ENCODE results near the gene USP14.
A peak's percentile ranks its signal among the peaks of the same experiment; 100 is the strongest.

The USP14 gene

DNA sequence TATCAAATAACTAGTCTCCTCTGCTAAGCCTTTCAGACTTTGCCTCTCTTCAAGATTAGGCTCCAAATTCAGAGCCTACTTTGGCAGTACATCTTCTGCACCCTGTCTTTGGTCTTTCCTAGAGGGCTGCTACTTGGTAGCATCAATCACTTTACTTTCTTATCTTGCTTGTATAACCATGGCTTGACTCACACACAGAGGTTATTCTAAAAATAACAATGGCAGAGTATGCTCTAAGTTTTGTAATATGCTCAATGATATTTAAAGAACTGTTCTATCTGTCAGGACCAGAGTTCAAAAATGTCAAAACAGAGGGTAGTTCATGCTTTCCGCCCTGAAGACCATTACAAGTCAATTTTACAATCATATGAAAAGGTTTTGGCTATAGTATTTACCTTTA lies 81.8 kb downstream of the USP14 start:
- peaks cover 18% of the 10 kb centered on the region for H3K36me3 ChIP-seq (ENCODE audit: control insufficient read depth, insufficient read depth, low read length, severe bottlenecking)
- no peaks in the 10 kb centered on the region for H3K27me3 ChIP-seq (replicated peaks; ENCODE audit: control insufficient read depth, insufficient read depth, low read length)
- no peak overlapping the region for H3K9ac ChIP-seq (ENCODE audit: low read length)
- no peaks in the 10 kb centered on the region for H3K9me3 ChIP-seq (ENCODE audit: control insufficient read depth, low read length)
- no peak overlapping the region for H3K4me3 ChIP-seq (ENCODE audit: low read length)
- peaks cover 7% of the 10 kb centered on the region for H3K4me1 ChIP-seq (ENCODE audit: control insufficient read depth, insufficient read depth, low read length)
- no peak for DNase-seq (ENCODE audit: low read depth)

- Histone ChIP-seq H3K36me3 (ENCODE audit: control insufficient read depth, insufficient read depth, low read length, severe bottlenecking) (peaks cover 52% of the 10 kb centered on the region), H3K9me3 (ENCODE audit: control insufficient read depth, low read length) (no peaks in the 10 kb centered on the region), H3K4me3 (ENCODE audit: low read length) (no peak overlapping the region), H3K27me3 (replicated peaks; ENCODE audit: control insufficient read depth, insufficient read depth, low read length) (no peaks in the 10 kb centered on the region), H3K4me1 (ENCODE audit: control insufficient read depth, insufficient read depth, low read length) (peaks cover 2% of the 10 kb centered on the region), H3K9ac (ENCODE audit: low read length) (no peak overlapping the region)
- DNase-seq (ENCODE audit: low read depth), result no peak
Observed at GRCh38 chr18:245282-245847, 87.0 kb downstream of the USP14 start.

DNA sequence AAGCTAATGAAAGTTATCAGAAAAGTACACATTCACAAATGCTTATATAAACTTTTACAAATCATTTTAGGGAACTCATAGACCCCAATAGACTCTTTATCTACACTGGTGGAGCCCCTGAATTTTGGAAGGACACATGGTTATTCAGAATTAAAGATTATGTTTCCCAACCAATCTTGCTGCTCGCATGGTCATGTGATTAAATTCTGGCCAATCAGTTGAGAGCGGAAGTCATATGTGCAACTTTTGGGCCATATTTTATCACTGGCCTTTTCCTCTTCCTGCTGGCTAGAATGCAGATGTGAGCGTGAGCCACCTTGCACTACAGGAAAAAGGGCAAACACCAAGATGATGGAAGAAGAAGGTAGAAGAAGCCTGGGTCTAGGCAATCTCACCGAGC lies 89.7 kb downstream of the USP14 start:
- DNase-seq (ENCODE audit: low read depth), result no peak
- no peak overlapping the region for H3K9ac ChIP-seq (ENCODE audit: low read length)
- H3K4me3 ChIP-seq (ENCODE audit: low read length), result no peak overlapping the region
- peaks cover 79% of the 10 kb centered on the region for H3K36me3 ChIP-seq (ENCODE audit: control insufficient read depth, insufficient read depth, low read length, severe bottlenecking)
- H3K9me3 ChIP-seq (ENCODE audit: control insufficient read depth, low read length), result no peaks in the 10 kb centered on the region
- H3K27me3 ChIP-seq (replicated peaks; ENCODE audit: control insufficient read depth, insufficient read depth, low read length), result no peaks in the 10 kb centered on the region
- no peaks in the 10 kb centered on the region for H3K4me1 ChIP-seq (ENCODE audit: control insufficient read depth, insufficient read depth, low read length)

DNA sequence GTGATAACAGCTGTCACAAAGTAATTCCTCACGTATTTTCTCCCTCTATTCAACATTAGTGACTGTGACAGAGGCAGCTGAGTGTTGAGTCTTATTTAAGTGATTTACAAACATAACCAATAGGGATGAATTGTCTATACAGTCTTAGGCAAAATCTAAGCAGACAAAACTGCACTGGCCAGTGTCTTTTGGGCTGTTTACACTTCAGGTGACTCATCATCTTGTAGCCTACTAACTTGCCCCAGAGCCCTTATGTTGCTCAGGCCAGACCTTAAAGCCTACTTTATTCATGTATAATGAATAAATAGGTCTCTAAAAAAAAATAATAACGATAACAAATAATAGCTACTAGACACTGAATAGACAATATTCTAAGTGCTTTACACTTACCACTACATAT lies 92.3 kb downstream of the USP14 start:
- DNase-seq (ENCODE audit: low read depth), result peak; percentile 8
- Histone ChIP-seq H3K27me3 (replicated peaks; ENCODE audit: control insufficient read depth, insufficient read depth, low read length) (no peaks in the 10 kb centered on the region), H3K36me3 (ENCODE audit: control insufficient read depth, insufficient read depth, low read length, severe bottlenecking) (peaks cover 84% of the 10 kb centered on the region), H3K4me3 (ENCODE audit: low read length) (no peak overlapping the region), H3K4me1 (ENCODE audit: control insufficient read depth, insufficient read depth, low read length) (no peaks in the 10 kb centered on the region), H3K9ac (ENCODE audit: low read length) (no peak overlapping the region), H3K9me3 (ENCODE audit: control insufficient read depth, low read length) (no peaks in the 10 kb centered on the region)

DNA sequence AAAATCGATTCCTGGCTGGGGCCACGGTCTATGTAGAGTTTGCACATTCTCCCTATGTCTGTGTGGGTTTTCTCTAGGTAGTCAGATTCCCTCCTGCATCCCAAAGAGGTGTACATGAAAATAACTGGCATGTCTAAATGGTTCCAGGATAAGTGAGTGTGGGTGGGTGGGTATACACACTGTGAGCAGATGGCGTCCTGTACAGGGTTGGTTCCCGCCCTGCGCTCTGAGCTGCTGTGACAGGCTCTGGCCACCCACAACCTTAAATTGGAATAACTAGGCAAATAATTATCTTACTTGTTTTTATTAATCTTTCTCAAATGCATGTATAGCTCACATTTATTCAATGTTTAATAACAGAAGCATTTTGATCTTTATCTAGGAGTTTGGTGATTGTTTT lies 93.2 kb downstream of the USP14 start:
- no peak for DNase-seq (ENCODE audit: low read depth)
- H3K9ac ChIP-seq (ENCODE audit: low read length), result no peak overlapping the region
- no peaks in the 10 kb centered on the region for H3K27me3 ChIP-seq (replicated peaks; ENCODE audit: control insufficient read depth, insufficient read depth, low read length)
- peaks cover 84% of the 10 kb centered on the region for H3K36me3 ChIP-seq (ENCODE audit: control insufficient read depth, insufficient read depth, low read length, severe bottlenecking)
- H3K9me3 ChIP-seq (ENCODE audit: control insufficient read depth, low read length), result no peaks in the 10 kb centered on the region
- no peak overlapping the region for H3K4me3 ChIP-seq (ENCODE audit: low read length)
- H3K4me1 ChIP-seq (ENCODE audit: control insufficient read depth, insufficient read depth, low read length), result no peaks in the 10 kb centered on the region

DNA sequence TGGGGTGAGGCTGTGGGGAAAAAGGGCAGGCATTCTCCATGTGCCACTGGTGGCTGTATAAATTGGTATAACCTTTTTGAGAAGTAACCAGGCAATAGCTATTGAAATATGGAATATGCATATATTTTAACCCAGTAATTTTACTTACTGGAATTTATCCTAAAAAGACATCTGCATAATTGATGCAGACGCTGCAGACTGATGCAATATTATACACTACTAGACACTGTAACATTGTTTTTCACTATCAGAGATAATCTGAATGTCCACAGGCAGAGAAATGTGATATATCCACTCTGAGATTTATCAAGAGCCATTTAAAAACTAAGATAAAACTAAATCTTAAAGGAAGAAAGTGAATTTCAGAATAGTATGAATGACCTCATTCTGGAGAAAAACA lies 94.8 kb downstream of the USP14 start:
- H3K27me3 ChIP-seq (replicated peaks; ENCODE audit: control insufficient read depth, insufficient read depth, low read length), result no peaks in the 10 kb centered on the region
- H3K9ac ChIP-seq (ENCODE audit: low read length), result no peak overlapping the region
- H3K4me1 ChIP-seq (ENCODE audit: control insufficient read depth, insufficient read depth, low read length), result no peaks in the 10 kb centered on the region
- DNase-seq (ENCODE audit: low read depth), result no peak
- H3K4me3 ChIP-seq (ENCODE audit: low read length), result no peak overlapping the region
- H3K9me3 ChIP-seq (ENCODE audit: control insufficient read depth, low read length), result no peaks in the 10 kb centered on the region
- H3K36me3 ChIP-seq (ENCODE audit: control insufficient read depth, insufficient read depth, low read length, severe bottlenecking), result peaks cover 86% of the 10 kb centered on the region

GRCh38 chr18:255171-255570 lies 96.8 kb downstream of the USP14 start:
- Histone ChIP-seq H3K27me3 (replicated peaks; ENCODE audit: control insufficient read depth, insufficient read depth, low read length) (no peaks in the 10 kb centered on the region), H3K4me3 (ENCODE audit: low read length) (no peak overlapping the region), H3K4me1 (ENCODE audit: control insufficient read depth, insufficient read depth, low read length) (no peaks in the 10 kb centered on the region), H3K36me3 (ENCODE audit: control insufficient read depth, insufficient read depth, low read length, severe bottlenecking) (peaks cover 88% of the 10 kb centered on the region), H3K9me3 (ENCODE audit: control insufficient read depth, low read length) (no peaks in the 10 kb centered on the region), H3K9ac (ENCODE audit: low read length) (no peak overlapping the region)
- DNase-seq (ENCODE audit: low read depth), result no peak

DNA sequence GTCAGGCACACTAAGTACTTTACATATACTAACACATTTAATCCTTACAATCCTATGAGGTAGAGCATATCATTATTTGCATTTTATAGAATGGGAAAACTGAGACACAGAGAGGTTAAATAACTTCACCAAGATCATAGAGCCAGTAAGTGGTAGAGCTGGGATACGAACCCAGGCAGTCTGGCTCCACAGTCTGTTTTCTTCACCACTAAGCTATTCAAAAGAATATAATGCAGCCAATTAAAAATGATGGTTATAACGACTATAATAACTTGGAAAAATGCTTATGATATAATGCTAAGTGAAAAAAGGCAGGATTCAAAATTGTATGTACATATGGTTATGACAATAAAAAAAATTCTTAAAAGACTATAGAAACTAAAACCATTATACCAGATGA lies 102.2 kb downstream of the USP14 start:
- Histone ChIP-seq H3K4me3 (ENCODE audit: low read length) (no peak overlapping the region), H3K27me3 (replicated peaks; ENCODE audit: control insufficient read depth, insufficient read depth, low read length) (no peaks in the 10 kb centered on the region), H3K36me3 (ENCODE audit: control insufficient read depth, insufficient read depth, low read length, severe bottlenecking) (peaks cover 56% of the 10 kb centered on the region), H3K9ac (ENCODE audit: low read length) (no peak overlapping the region), H3K9me3 (ENCODE audit: control insufficient read depth, low read length) (no peaks in the 10 kb centered on the region), H3K4me1 (ENCODE audit: control insufficient read depth, insufficient read depth, low read length) (peaks cover 18% of the 10 kb centered on the region)
- DNase-seq (ENCODE audit: low read depth), result no peak

- DNase-seq (ENCODE audit: low read depth), result no peak
- H3K9me3 ChIP-seq (ENCODE audit: control insufficient read depth, low read length), result no peaks in the 10 kb centered on the region
- H3K4me3 ChIP-seq (ENCODE audit: low read length), result peak overlapping the region; percentile 5
- peak overlapping the region; percentile 2 for H3K9ac ChIP-seq (ENCODE audit: low read length)
- H3K4me1 ChIP-seq (ENCODE audit: control insufficient read depth, insufficient read depth, low read length), result peaks cover 21% of the 10 kb centered on the region
- peaks cover 46% of the 10 kb centered on the region for H3K36me3 ChIP-seq (ENCODE audit: control insufficient read depth, insufficient read depth, low read length, severe bottlenecking)
- H3K27me3 ChIP-seq (replicated peaks; ENCODE audit: control insufficient read depth, insufficient read depth, low read length), result no peaks in the 10 kb centered on the region
Observed at GRCh38 chr18:261398-262073, 103.2 kb downstream of the USP14 start.

Data from adipocyte (in vitro differentiated cells).